K562 (cell line): Measurements from ENCODE around the gene TTC31. TPM values are rescaled to one million over a fixed set of nuclear protein-coding genes. Genes with fewer than 3 reads are reported as not detected.

Source experiments
- ASH1L ChIP-seq: fragments of 450-650 bp; IDR thresholded peaks from 2 replicates; pipeline ENCODE4 v1.6.1; 2018; ENCODE audit warnings: borderline replicate concordance, mild to moderate bottlenecking, low read depth; ENCODE audit not compliant: partially characterized antibody
- ETV5 ChIP-seq: sonication (generic); formaldehyde crosslinking; IDR thresholded peaks from 2 replicates; pipeline ENCODE4 v1.4.0; 2020; ENCODE audit warnings: low read depth, mild to moderate bottlenecking, missing genetic modification reagents
- GTF2E2 ChIP-seq: fragments of 200-800 bp; sonication (Bioruptor generic); IDR thresholded peaks from 2 replicates; pipeline ENCODE4 v1.6.1; 2016; ENCODE audit warnings: missing genetic modification characterization, missing compliant biosample characterization
- HMGN3 ChIP-seq: IDR thresholded peaks from 2 replicates; pipeline ENCODE4 v1.6.1; 2011; ENCODE audit warnings: borderline replicate concordance, low read depth, mild to moderate bottlenecking, mixed read lengths, low read length; ENCODE audit not compliant: insufficient read length; ENCODE audit errors: extremely low read depth
- PHF8 ChIP-seq: fragments of 200-600 bp; sonication (generic); IDR thresholded peaks from 2 replicates; pipeline ENCODE4 v1.6.1; 2012; ENCODE audit warnings: mixed run types, mild to moderate bottlenecking, inconsistent platforms, low read length, moderate library complexity, borderline replicate concordance
- TEAD4 ChIP-seq, 2 experiments: sonication (generic) in 1 of 2; formaldehyde crosslinking in 1 of 2; IDR thresholded peaks; 2 replicates each; pipeline versions ENCODE4 v1.6.1 to v1.8.0; 2012 to 2022; ENCODE audit warnings: borderline replicate concordance in 1 of 2, inconsistent platforms in 1 of 2, low read length in 1 of 2, mild to moderate bottlenecking in 1 of 2, missing genetic modification reagents in 1 of 2
- ZBTB7A ChIP-seq: IDR thresholded peaks from 2 replicates; pipeline ENCODE4 v1.6.1; 2011; ENCODE audit warnings: low read depth, mild to moderate bottlenecking, low read length, moderate library complexity, borderline replicate concordance; ENCODE audit not compliant: control insufficient read depth
- polyA plus RNA-seq, 8 experiments: library from polyadenylated mRNA; depleted of rRNA in 4 of 8; stranded (reverse) in 5 of 8; unstranded in 3 of 8; fragments of >200 nt; fragmentation: Nextera tagmentation in 2 of 8; fragmentation: Illumina TruSeq in 1 of 8; extraction: Ambion mirVana in 2 of 8; extraction: Trizol in 1 of 8; gene quantifications; 2 replicates each; pipeline versions ENCODE4 v1.2.1 to v1.2.3, GENCODE V29; 2011 to 2014; ENCODE audit warnings: inconsistent platforms in 1 of 8, missing spikeins in 1 of 8
- total RNA-seq, 7 experiments: library from RNA; depleted of rRNA in 6 of 7; stranded (reverse); fragments of >200 nt in 6 of 7; fragmentation: Illumina TruSeq in 2 of 7; extraction: Trizol in 2 of 7; gene quantifications; 2 replicates each; pipeline versions ENCODE4 v1.2.1 to v1.2.3, GENCODE V29; 2011 to 2021; ENCODE audit warnings: low replicate concordance in 1 of 7
- TF ChIP-seq, protein P1 (sequence below): fragments of 450-650 bp; IDR thresholded peaks from 2 replicates; pipeline ENCODE4 v1.6.1; 2017; ENCODE audit warnings: antibody characterized with exemption, mild to moderate bottlenecking
- TF ChIP-seq, protein P2 (sequence below): sonication (generic); formaldehyde crosslinking; IDR thresholded peaks from 2 replicates; pipeline ENCODE4 v1.8.0; 2023; ENCODE audit warnings: mild to moderate bottlenecking, missing genetic modification reagents
- TF ChIP-seq, protein P3 (sequence below), 2 experiments: fragments of 450-650 bp in 1 of 2; IDR thresholded peaks; 2 replicates each; pipeline ENCODE4 v1.6.1; 2011 to 2017; ENCODE audit warnings: low read depth in 2 of 2, antibody characterized with exemption in 1 of 2, borderline replicate concordance in 1 of 2, low read length in 1 of 2, mild to moderate bottlenecking in 1 of 2, mixed read lengths in 1 of 2; ENCODE audit not compliant: control insufficient read depth in 1 of 2
- TF ChIP-seq, protein P4 (sequence below): fragments of 250-450 bp; sonication (Bioruptor Pico); IDR thresholded peaks from 2 replicates; pipeline ENCODE4 v1.4.0; 2020

Gene TTC31
- total and polyA plus RNA-seq, 9 of the 15 experiments (the other 6 are each of a cell fraction or from before 2014, with no cell fraction given): 4.7 to 30.5 (median 15.9) TPM

DNA sequence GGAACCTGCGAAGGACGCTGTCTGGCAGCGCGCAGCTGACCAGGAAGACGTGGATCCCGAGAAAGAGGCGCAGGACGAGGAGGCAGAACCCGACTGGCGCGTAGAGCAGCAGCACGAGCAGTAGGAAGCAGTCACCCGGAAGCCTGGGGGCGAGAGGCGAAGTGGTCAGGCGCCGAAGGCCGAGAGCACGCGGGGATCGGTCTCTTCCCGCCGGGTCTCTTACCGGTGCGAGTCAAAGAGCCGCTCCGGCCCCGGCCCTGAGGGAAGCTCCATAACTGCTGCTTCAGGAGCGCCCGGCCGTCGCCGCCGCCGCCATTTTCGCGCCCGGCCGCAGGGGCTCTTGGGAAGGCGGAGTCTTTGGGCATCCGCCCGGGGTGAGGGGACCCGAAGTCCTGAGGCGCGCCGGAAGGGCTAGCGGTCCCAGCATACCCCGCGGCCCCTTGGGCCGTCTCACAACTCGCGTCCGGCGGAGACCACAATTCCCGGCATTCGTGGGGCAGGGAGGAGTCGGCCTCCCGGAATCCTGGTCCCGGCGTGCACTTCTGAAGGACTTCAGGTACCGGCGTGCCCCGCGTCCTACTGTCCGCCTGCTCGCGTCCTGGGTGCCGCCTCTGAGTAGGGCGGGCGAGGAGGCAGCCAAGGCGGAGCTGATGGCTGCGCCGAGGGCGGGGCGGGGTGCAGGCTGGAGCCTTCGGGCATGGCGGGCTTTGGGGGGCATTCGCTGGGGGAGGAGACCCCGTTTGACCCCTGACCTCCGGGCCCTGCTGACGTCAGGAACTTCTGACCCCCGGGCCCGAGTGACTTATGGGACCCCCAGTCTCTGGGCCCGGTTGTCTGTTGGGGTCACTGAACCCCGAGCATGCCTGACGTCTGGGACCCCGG lies 46.7 kb downstream of the TTC31 start, which contains the start of the genes AUP1 and HTRA2 (continued):
- TF ChIP-seq, protein P1, sequence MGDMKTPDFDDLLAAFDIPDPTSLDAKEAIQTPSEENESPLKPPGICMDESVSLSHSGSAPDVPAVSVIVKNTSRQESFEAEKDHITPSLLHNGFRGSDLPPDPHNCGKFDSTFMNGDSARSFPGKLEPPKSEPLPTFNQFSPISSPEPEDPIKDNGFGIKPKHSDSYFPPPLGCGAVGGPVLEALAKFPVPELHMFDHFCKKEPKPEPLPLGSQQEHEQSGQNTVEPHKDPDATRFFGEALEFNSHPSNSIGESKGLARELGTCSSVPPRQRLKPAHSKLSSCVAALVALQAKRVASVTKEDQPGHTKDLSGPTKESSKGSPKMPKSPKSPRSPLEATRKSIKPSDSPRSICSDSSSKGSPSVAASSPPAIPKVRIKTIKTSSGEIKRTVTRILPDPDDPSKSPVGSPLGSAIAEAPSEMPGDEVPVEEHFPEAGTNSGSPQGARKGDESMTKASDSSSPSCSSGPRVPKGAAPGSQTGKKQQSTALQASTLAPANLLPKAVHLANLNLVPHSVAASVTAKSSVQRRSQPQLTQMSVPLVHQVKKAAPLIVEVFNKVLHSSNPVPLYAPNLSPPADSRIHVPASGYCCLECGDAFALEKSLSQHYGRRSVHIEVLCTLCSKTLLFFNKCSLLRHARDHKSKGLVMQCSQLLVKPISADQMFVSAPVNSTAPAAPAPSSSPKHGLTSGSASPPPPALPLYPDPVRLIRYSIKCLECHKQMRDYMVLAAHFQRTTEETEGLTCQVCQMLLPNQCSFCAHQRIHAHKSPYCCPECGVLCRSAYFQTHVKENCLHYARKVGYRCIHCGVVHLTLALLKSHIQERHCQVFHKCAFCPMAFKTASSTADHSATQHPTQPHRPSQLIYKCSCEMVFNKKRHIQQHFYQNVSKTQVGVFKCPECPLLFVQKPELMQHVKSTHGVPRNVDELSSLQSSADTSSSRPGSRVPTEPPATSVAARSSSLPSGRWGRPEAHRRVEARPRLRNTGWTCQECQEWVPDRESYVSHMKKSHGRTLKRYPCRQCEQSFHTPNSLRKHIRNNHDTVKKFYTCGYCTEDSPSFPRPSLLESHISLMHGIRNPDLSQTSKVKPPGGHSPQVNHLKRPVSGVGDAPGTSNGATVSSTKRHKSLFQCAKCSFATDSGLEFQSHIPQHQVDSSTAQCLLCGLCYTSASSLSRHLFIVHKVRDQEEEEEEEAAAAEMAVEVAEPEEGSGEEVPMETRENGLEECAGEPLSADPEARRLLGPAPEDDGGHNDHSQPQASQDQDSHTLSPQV: peak; percentile 47
- TF ChIP-seq ZBTB7A (peak; percentile 99), ETV5 (peak; percentile 83), GTF2E2 (peak; percentile 77; the same call in 1 of the 2 replicates), HMGN3 (peak; percentile 79), PHF8 (peak; percentile 92), ASH1L (peak; percentile 12), TEAD4 (IDR thresholded peaks at IDR 0.05; ENCODE audit: low read length) (peak; percentile 65), TEAD4 (CRISPR knock-in tag; IDR thresholded peaks at IDR 0.05; ENCODE audit: borderline replicate concordance) (no peak)
- TF ChIP-seq, protein P2, sequence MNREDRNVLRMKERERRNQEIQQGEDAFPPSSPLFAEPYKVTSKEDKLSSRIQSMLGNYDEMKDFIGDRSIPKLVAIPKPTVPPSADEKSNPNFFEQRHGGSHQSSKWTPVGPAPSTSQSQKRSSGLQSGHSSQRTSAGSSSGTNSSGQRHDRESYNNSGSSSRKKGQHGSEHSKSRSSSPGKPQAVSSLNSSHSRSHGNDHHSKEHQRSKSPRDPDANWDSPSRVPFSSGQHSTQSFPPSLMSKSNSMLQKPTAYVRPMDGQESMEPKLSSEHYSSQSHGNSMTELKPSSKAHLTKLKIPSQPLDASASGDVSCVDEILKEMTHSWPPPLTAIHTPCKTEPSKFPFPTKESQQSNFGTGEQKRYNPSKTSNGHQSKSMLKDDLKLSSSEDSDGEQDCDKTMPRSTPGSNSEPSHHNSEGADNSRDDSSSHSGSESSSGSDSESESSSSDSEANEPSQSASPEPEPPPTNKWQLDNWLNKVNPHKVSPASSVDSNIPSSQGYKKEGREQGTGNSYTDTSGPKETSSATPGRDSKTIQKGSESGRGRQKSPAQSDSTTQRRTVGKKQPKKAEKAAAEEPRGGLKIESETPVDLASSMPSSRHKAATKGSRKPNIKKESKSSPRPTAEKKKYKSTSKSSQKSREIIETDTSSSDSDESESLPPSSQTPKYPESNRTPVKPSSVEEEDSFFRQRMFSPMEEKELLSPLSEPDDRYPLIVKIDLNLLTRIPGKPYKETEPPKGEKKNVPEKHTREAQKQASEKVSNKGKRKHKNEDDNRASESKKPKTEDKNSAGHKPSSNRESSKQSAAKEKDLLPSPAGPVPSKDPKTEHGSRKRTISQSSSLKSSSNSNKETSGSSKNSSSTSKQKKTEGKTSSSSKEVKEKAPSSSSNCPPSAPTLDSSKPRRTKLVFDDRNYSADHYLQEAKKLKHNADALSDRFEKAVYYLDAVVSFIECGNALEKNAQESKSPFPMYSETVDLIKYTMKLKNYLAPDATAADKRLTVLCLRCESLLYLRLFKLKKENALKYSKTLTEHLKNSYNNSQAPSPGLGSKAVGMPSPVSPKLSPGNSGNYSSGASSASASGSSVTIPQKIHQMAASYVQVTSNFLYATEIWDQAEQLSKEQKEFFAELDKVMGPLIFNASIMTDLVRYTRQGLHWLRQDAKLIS (CRISPR knock-in tag): no peak
- TF ChIP-seq, protein P3, sequence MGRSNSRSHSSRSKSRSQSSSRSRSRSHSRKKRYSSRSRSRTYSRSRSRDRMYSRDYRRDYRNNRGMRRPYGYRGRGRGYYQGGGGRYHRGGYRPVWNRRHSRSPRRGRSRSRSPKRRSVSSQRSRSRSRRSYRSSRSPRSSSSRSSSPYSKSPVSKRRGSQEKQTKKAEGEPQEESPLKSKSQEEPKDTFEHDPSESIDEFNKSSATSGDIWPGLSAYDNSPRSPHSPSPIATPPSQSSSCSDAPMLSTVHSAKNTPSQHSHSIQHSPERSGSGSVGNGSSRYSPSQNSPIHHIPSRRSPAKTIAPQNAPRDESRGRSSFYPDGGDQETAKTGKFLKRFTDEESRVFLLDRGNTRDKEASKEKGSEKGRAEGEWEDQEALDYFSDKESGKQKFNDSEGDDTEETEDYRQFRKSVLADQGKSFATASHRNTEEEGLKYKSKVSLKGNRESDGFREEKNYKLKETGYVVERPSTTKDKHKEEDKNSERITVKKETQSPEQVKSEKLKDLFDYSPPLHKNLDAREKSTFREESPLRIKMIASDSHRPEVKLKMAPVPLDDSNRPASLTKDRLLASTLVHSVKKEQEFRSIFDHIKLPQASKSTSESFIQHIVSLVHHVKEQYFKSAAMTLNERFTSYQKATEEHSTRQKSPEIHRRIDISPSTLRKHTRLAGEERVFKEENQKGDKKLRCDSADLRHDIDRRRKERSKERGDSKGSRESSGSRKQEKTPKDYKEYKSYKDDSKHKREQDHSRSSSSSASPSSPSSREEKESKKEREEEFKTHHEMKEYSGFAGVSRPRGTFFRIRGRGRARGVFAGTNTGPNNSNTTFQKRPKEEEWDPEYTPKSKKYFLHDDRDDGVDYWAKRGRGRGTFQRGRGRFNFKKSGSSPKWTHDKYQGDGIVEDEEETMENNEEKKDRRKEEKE (IDR thresholded peaks at IDR 0.05; ENCODE audit: borderline replicate concordance in 1 of 2, control insufficient read depth in 1 of 2, low read depth in 2 of 2, low read length in 1 of 2): peak in 1 of 2 experiments; percentile 84; a peak in 2 of 4 replicates
- TF ChIP-seq, protein P4, sequence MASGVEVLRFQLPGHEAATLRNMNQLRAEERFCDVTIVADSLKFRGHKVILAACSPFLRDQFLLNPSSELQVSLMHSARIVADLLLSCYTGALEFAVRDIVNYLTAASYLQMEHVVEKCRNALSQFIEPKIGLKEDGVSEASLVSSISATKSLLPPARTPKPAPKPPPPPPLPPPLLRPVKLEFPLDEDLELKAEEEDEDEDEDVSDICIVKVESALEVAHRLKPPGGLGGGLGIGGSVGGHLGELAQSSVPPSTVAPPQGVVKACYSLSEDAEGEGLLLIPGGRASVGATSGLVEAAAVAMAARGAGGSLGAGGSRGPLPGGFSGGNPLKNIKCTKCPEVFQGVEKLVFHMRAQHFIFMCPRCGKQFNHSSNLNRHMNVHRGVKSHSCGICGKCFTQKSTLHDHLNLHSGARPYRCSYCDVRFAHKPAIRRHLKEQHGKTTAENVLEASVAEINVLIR (CRISPR knock-in tag): peak; percentile 49
